ENCODE data around the gene ARHGEF40.
A peak's percentile ranks its signal among the peaks of the same experiment; 100 is the strongest.

ARHGEF40 gene

GRCh38 chr14:21084396-21084795 is 14.3 kb downstream of the ARHGEF40 start:
- DNase-seq = no peak

GRCh38 chr14:21084998-21085853 is 15.1 kb downstream of the ARHGEF40 start:
- DNase-seq = peak; percentile 95

- DNase-seq = no peak
These were observed 16.8 kb downstream of the ARHGEF40 start for GRCh38 chr14:21086908-21087293.

GRCh38 chr14:21087294-21088091 is 17.4 kb downstream of the ARHGEF40 start:
- DNase-seq = peak; percentile 47

GRCh38 chr14:21088687-21089086 is 18.6 kb downstream of the ARHGEF40 start:
- no peak for DNase-seq

- DNase-seq = no peak
These were observed 19.2 kb downstream of the ARHGEF40 start for GRCh38 chr14:21089271-21089670.

- DNase-seq = no peak
These were observed 19.7 kb downstream of the ARHGEF40 start for GRCh38 chr14:21089877-21090193.

GRCh38 chr14:21090194-21090939 is 20.3 kb downstream of the ARHGEF40 start:
- DNase-seq = no peak

- DNase-seq = no peak
These were observed 21.0 kb downstream of the ARHGEF40 start for GRCh38 chr14:21090940-21091663.

GRCh38 chr14:21091821-21092272 is 21.7 kb downstream of the ARHGEF40 start:
- no peak for DNase-seq

- no peak for DNase-seq
These were observed 22.3 kb downstream of the ARHGEF40 start for GRCh38 chr14:21092273-21093011.

- no peak for DNase-seq
These were observed 22.9 kb downstream of the ARHGEF40 start for GRCh38 chr14:21093018-21093417.

- DNase-seq = no peak
These were observed 23.9 kb downstream of the ARHGEF40 start for GRCh38 chr14:21093769-21094681.

GRCh38 chr14:21095430-21096205 is 25.5 kb downstream of the ARHGEF40 start:
- DNase-seq = no peak

- DNase-seq = no peak
These were observed 26.3 kb downstream of the ARHGEF40 start for GRCh38 chr14:21096438-21096837.

GRCh38 chr14:21096978-21097635 is 27.0 kb downstream of the ARHGEF40 start:
- no peak for DNase-seq

- no peak for DNase-seq
These were observed 27.6 kb downstream of the ARHGEF40 start for GRCh38 chr14:21097636-21098075.

- DNase-seq = no peak
These were observed 28.2 kb downstream of the ARHGEF40 start, which contains the start of gene ZNF219 for GRCh38 chr14:21098076-21098891. TSS of gene ZNF219 (minus strand) at chr14:21098655. CDS start at chr14:21093591, 5,064 bp downstream.
